GM21367 (cell line): Measurements from ENCODE around the gene MAGEA3.
"Not testable (repeated sequence)": the region's sequence is repeated elsewhere in the genome, so short reads cannot be mapped to it uniquely, and the experiment has no call there.

ENCODE experiments used
- ATAC-seq: cut with Tn5 transposase; IDR thresholded peaks from one replicate; pipeline ENCODE4 v1.9.1; 2021; ENCODE audit not compliant: unreplicated experiment

Gene MAGEA3

GRCh38 chrX:152735860-152736511 is 37.4 kb downstream of the MAGEA3 start:
- ATAC-seq: no peak

GRCh38 chrX:152736528-152736927 is 37.9 kb downstream of the MAGEA3 start:
- not testable (repeated sequence) for ATAC-seq

DNA sequence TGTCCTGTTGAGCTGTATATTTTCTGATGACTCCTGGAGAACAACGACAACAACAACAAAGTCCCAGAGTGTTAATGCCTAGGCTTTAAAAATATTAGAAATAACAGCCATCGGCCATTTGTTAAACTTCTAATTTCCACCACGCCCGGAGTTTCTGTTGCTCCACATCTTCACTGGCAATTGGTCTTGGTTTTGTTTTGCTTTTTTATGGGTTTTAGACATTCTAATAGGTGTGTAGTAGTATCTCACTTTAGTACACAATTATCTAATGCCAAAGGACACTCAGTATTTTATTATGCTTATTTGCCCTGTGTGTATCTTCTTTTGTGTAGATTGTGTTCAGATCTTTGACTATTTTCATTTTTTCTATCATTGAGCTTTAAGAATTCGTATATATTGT is 40.0 kb downstream of the MAGEA3 start:
- ATAC-seq: no peak
